Measurements from ENCODE around the gene PLOD2. TPM values are rescaled to one million over a fixed set of nuclear protein-coding genes. Genes with fewer than 3 reads are reported as not detected.

Gene PLOD2
- total and polyA plus RNA-seq, 2 of the 8 experiments (the other 6 are each of a cell fraction or from before 2014, with no cell fraction given), result 4.0 to 28.7 TPM

DNA sequence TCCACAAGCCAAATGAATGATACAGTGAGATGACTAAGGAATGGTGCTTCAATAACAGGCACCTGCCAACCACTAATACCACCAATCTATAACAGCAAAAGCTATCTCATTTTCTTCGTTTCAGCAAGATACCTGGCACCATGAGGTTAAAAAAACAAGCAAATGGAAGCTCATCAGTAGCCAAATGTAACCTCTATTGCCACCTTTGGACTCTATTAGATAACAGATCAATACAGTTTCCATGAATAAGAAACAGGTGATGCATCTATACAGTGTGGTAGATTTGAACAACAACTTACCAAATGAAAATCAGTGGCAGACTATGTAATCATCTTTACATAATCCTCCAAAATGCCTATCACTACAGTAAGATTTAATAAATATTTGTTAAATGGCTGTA, 32.8 kb downstream of the PLOD2 start:
- no peak overlapping the region for H4K8ac ChIP-seq (ENCODE audit: extremely low read depth, insufficient read depth, low read length)
- H3K36me3 ChIP-seq (ENCODE audit: control insufficient read depth in 2 of 4, insufficient read depth in 4 of 4, low read length in 3 of 4), result no peaks in the 10 kb centered on the region
- no peaks in the 10 kb centered on the region for H3K23me2 ChIP-seq (ENCODE audit: low read depth, low read length)
- no peak overlapping the region for H2BK120ac ChIP-seq (replicated peaks; ENCODE audit: low read depth, low read length)
- H3K27ac ChIP-seq (ENCODE audit: low read depth, low read length), result no peak overlapping the region
- WGBS, 2 experiments (ENCODE audit: extremely low coverage in 1 of 2, insufficient coverage in 1 of 2, insufficient read length in 1 of 2, insufficient replicate concordance in 2 of 2, low coverage in 1 of 2, low lambda C conversion rate in 2 of 2, missing lambda C conversion rate in 1 of 2), result 96% methylated on average over 1 of the region's 1 CpG; no CpG with 5 or more reads in 1 of the 2 experiments
- H3K4me3 ChIP-seq (ENCODE audit: extremely low read depth in 1 of 4, insufficient read depth in 2 of 4, low read depth in 3 of 4, low read length in 4 of 4), result no peak overlapping the region
- no peak overlapping the region for H2BK5ac ChIP-seq (ENCODE audit: low read depth, low read length)
- POLR2A ChIA-PET (ENCODE audit: partially characterized antibody), result no interaction called here
- H3K4ac ChIP-seq (replicated peaks; ENCODE audit: insufficient read length, low read depth, low read length), result no peak overlapping the region
- H2BK20ac ChIP-seq (ENCODE audit: low read length), result no peak overlapping the region
- H4K5ac ChIP-seq (ENCODE audit: insufficient read length, low read depth, low read length), result no peak overlapping the region
- H3K18ac ChIP-seq (ENCODE audit: extremely low read depth, low read length), result no peak overlapping the region
- no peak overlapping the region for H2AFZ ChIP-seq (ENCODE audit: low read length)
- no peak overlapping the region for H3K9ac ChIP-seq (replicated peaks in 1 of 4; ENCODE audit: extremely low read depth in 1 of 4, low read depth in 3 of 4, low read length in 3 of 4)
- H3K79me2 ChIP-seq (ENCODE audit: control insufficient read depth in 1 of 2, insufficient read depth in 2 of 2, low read length in 2 of 2), result peaks cover 0 to 21% of the 10 kb centered on the region in 2 experiments; a peak in 2 of 4 replicates
- H3K27me3 ChIP-seq (replicated peaks in 1 of 4; ENCODE audit: control insufficient read depth in 3 of 4, extremely low read depth in 1 of 4, insufficient read depth in 3 of 4, low read length in 3 of 4), result no peaks in the 10 kb centered on the region
- no peak overlapping the region for H3K4me2 ChIP-seq (ENCODE audit: insufficient read depth in 1 of 2, low read depth in 2 of 2, low read length in 2 of 2)
- H3K9me3 ChIP-seq (ENCODE audit: insufficient read depth in 2 of 2, low read depth in 1 of 2, low read length in 1 of 2), result no peaks in the 10 kb centered on the region
- no peak overlapping the region for H3K14ac ChIP-seq (ENCODE audit: insufficient read length)
- TF ChIP-seq JUN (IDR thresholded peaks at IDR 0.05; ENCODE audit: low read depth, low read length) (no peak), CTBP2 (IDR thresholded peaks at IDR 0.05; ENCODE audit: borderline replicate concordance, insufficient read depth, insufficient read length, low read length) (no peak), KDM1A (IDR thresholded peaks at IDR 0.05; ENCODE audit: borderline replicate concordance, low read length) (no peak), RFX5 (IDR thresholded peaks at IDR 0.05; ENCODE audit: borderline replicate concordance, low read depth, low read length) (no peak), GABPA (IDR thresholded peaks at IDR 0.05; ENCODE audit: borderline replicate concordance, insufficient read depth, low read length) (no peak), CHD2 (IDR thresholded peaks at IDR 0.05; ENCODE audit: low read length) (no peak), EGR1 (IDR thresholded peaks at IDR 0.05; ENCODE audit: borderline replicate concordance, low read depth, low read length) (no peak), RBBP5 (IDR thresholded peaks at IDR 0.05; ENCODE audit: borderline replicate concordance, low read depth, low read length) (no peak), CBX8 (IDR thresholded peaks at IDR 0.05; ENCODE audit: borderline replicate concordance, low read depth, low read length) (no peak), TEAD4 (IDR thresholded peaks at IDR 0.05; ENCODE audit: low read depth, low read length) (no peak), TCF12 (IDR thresholded peaks at IDR 0.05; ENCODE audit: low read depth, low read length) (no peak), CEBPB (IDR thresholded peaks at IDR 0.05; ENCODE audit: low read depth, low read length) (no peak)
- CTCF ChIA-PET (ENCODE audit: partially characterized antibody), result interaction anchor here (0.7 kb wide), 1 partner anchor 14 kb away, joined by 3 read pairs; no protein-coding TSS in a partner anchor
- H4K20me1 ChIP-seq (replicated peaks in 1 of 2; ENCODE audit: control insufficient read depth in 1 of 2, insufficient read depth in 2 of 2, low read length in 2 of 2), result peaks cover 0 to 2% of the 10 kb centered on the region in 2 experiments
- no peaks in the 10 kb centered on the region for H3K4me1 ChIP-seq (replicated peaks in 1 of 4; ENCODE audit: control insufficient read depth in 3 of 4, insufficient read depth in 4 of 4, low read length in 3 of 4)
- no peak overlapping the region for H2AK5ac ChIP-seq (ENCODE audit: low read depth, low read length)
- H2BK12ac ChIP-seq (ENCODE audit: low read depth, low read length), result no peak overlapping the region
- no peak overlapping the region for H3K56ac ChIP-seq (replicated peaks; ENCODE audit: insufficient read length, low read depth, low read length)
- H2BK15ac ChIP-seq (ENCODE audit: low read length), result no peak overlapping the region
- no peak overlapping the region for H4K91ac ChIP-seq (replicated peaks; ENCODE audit: insufficient read length, low read length)
- no peaks in the 10 kb centered on the region for H3K79me1 ChIP-seq (ENCODE audit: low read depth, low read length)
- no peak overlapping the region for H3K23ac ChIP-seq (ENCODE audit: insufficient read length)
- FAIRE-seq, result no peak
- DNase-seq (ENCODE audit: low read depth in 1 of 2, low spot score in 2 of 2), result no peak

Data from H1 (cell line).